WTC11 (cell line): ENCODE data around the gene FBXO31. TPM values are rescaled to one million over a fixed set of nuclear protein-coding genes. Genes with fewer than 3 reads are reported as not detected.

Source experiments
- ATAC-seq: fragments of 200-7000 bp; cut with Tn5 transposase; 2 replicates; pipeline ENCODE4 v1.10.0; 2021; ENCODE audit warnings: mild to moderate bottlenecking, moderate library complexity
- CTCF ChIA-PET: fragments of 300-600 bp; sonication (Branson Sonifier 250); formaldehyde crosslinking; loops from one replicate; lab custom pipeline; 2021; ENCODE audit warnings: antibody characterized with exemption; lab: Charles Lee
- POLR2A ChIA-PET: fragments of 350-600 bp; sonication (Branson Sonifier 250); formaldehyde crosslinking; loops from one replicate; lab custom pipeline; 2021; ENCODE audit warnings: antibody characterized with exemption; lab: Charles Lee
- DNase-seq: peaks from one replicate; pipeline ENCODE4 v3.0.0; 2021; ENCODE audit warnings: low spot score
- H3K27ac Mint-ChIP-seq: 2 replicates; pipeline ENCODE4 v1.8.0; 2021; ENCODE audit warnings: mixed read lengths
- H3K27me3 Mint-ChIP-seq: 2 replicates; pipeline ENCODE4 v1.8.0; 2021; ENCODE audit warnings: low read depth, mild to moderate bottlenecking, moderate library complexity, mixed read lengths
- H3K36me3 Mint-ChIP-seq: 2 replicates; pipeline ENCODE4 v1.8.0; 2021; ENCODE audit warnings: mixed read lengths
- H3K4me1 Mint-ChIP-seq: 2 replicates; pipeline ENCODE4 v1.8.0; 2022; ENCODE audit warnings: mixed read lengths
- H3K4me3 Mint-ChIP-seq: 2 replicates; pipeline ENCODE4 v1.8.0; 2021; ENCODE audit warnings: mild to moderate bottlenecking, moderate library complexity, mixed read lengths
- H3K9me3 Mint-ChIP-seq: 2 replicates; pipeline ENCODE4 v1.8.0; 2021; ENCODE audit warnings: mixed read lengths
- AR ChIP-seq: fragments of 250-450 bp; sonication (Bioruptor Pico); IDR thresholded peaks from 2 replicates; pipeline ENCODE4 v1.9.0; 2021; ENCODE audit warnings: mild to moderate bottlenecking
- CBFB ChIP-seq: sonication (generic); formaldehyde crosslinking; IDR thresholded peaks from 2 replicates; pipeline ENCODE4 v1.8.1; 2022; ENCODE audit warnings: mild to moderate bottlenecking, low read depth, missing genetic modification reagents
- E2F1 ChIP-seq: sonication (generic); formaldehyde crosslinking; IDR thresholded peaks from 2 replicates; pipeline ENCODE4 v1.8.0; 2022; ENCODE audit warnings: mild to moderate bottlenecking, missing genetic modification reagents
- ELF4 ChIP-seq: sonication (generic); formaldehyde crosslinking; IDR thresholded peaks from 2 replicates; pipeline ENCODE4 v1.8.1; 2022; ENCODE audit warnings: low read depth, mild to moderate bottlenecking, moderate library complexity, missing genetic modification reagents
- ESRRA ChIP-seq: sonication (generic); formaldehyde crosslinking; IDR thresholded peaks from 2 replicates; pipeline ENCODE4 v1.8.1; 2022; ENCODE audit warnings: mild to moderate bottlenecking, missing genetic modification reagents, borderline replicate concordance
- FOXJ3 ChIP-seq: sonication (generic); formaldehyde crosslinking; IDR thresholded peaks from 2 replicates; pipeline ENCODE4 v1.9.0; 2021; ENCODE audit warnings: missing genetic modification reagents, mild to moderate bottlenecking, borderline replicate concordance
- FOXP1 ChIP-seq: sonication (generic); formaldehyde crosslinking; IDR thresholded peaks from 2 replicates; pipeline ENCODE4 v1.8.0; 2022; ENCODE audit warnings: missing genetic modification reagents, mild to moderate bottlenecking, moderate library complexity, borderline replicate concordance
- GTF2I ChIP-seq: fragments of 250-450 bp; sonication (Bioruptor Pico); conservative IDR thresholded peaks from 2 replicates; pipeline ENCODE4 v1.4.0; 2021; ENCODE audit warnings: mild to moderate bottlenecking
- IRF1 ChIP-seq: sonication (generic); formaldehyde crosslinking; IDR thresholded peaks from 2 replicates; pipeline ENCODE4 v1.8.0; 2023; ENCODE audit warnings: missing genetic modification reagents
- MAX ChIP-seq: sonication (generic); formaldehyde crosslinking; IDR thresholded peaks from 2 replicates; pipeline ENCODE4 v1.8.0; 2022; ENCODE audit warnings: mild to moderate bottlenecking, missing genetic modification reagents
- MXD4 ChIP-seq: fragments of 250-450 bp; sonication (Bioruptor Pico); IDR thresholded peaks from 2 replicates; pipeline ENCODE4 v1.8.0; 2021; ENCODE audit warnings: mild to moderate bottlenecking, moderate library complexity, borderline replicate concordance
- PREB ChIP-seq: sonication (generic); formaldehyde crosslinking; IDR thresholded peaks from 2 replicates; pipeline ENCODE4 v1.8.1; 2022; ENCODE audit warnings: mild to moderate bottlenecking, missing genetic modification reagents, moderate library complexity, borderline replicate concordance
- PRRX2 ChIP-seq: fragments of 250-450 bp; sonication (Bioruptor Pico); IDR thresholded peaks from 2 replicates; pipeline ENCODE4 v1.8.0; 2021; ENCODE audit warnings: mild to moderate bottlenecking
- TEAD1 ChIP-seq: sonication (generic); formaldehyde crosslinking; IDR thresholded peaks from 2 replicates; pipeline ENCODE4 v1.8.0; 2022; ENCODE audit warnings: mild to moderate bottlenecking, missing genetic modification reagents
- TEAD4 ChIP-seq: sonication (generic); formaldehyde crosslinking; IDR thresholded peaks from 2 replicates; pipeline ENCODE4 v1.8.0; 2022; ENCODE audit warnings: mild to moderate bottlenecking, missing genetic modification reagents
- TP53 ChIP-seq: sonication (generic); formaldehyde crosslinking; IDR thresholded peaks from 2 replicates; pipeline ENCODE4 v1.8.1; 2023; ENCODE audit warnings: mild to moderate bottlenecking, missing genetic modification reagents
- USF2 ChIP-seq: sonication (generic); formaldehyde crosslinking; IDR thresholded peaks from 2 replicates; pipeline ENCODE4 v1.8.1; 2023; ENCODE audit warnings: mild to moderate bottlenecking, missing genetic modification reagents, moderate library complexity
- ZNF232 ChIP-seq: sonication (generic); formaldehyde crosslinking; IDR thresholded peaks from 2 replicates; pipeline ENCODE4 v1.8.0; 2022; ENCODE audit warnings: mild to moderate bottlenecking, missing genetic modification reagents
- ZNF263 ChIP-seq: sonication (generic); formaldehyde crosslinking; IDR thresholded peaks from 2 replicates; pipeline ENCODE4 v1.8.1; 2022; ENCODE audit warnings: low read depth, mild to moderate bottlenecking, moderate library complexity, missing genetic modification reagents
- ZNF671 ChIP-seq: fragments of 250-450 bp; sonication (Bioruptor Pico); IDR thresholded peaks from 2 replicates; pipeline ENCODE4 v1.8.0; 2021; ENCODE audit warnings: mild to moderate bottlenecking
- total RNA-seq: library from RNA; stranded (reverse); gene quantifications from 3 replicates; pipeline ENCODE4 v1.2.3, GENCODE V29; 2021

Gene FBXO31
- total RNA-seq, 1 experiment from 2014 or later, result 22.6 TPM

- Mint-ChIP-seq H3K9me3 (peaks cover 5% of the 10 kb centered on the region), H3K27me3 (no peaks in the 10 kb centered on the region), H3K4me1 (peaks cover 19% of the 10 kb centered on the region)
Measured at GRCh38 chr16:87374313-87374712, 9.3 kb downstream of the FBXO31 start.

More at GRCh38 chr16:87374313-87374712, 9.3 kb downstream of the FBXO31 start:
- TF ChIP-seq ESRRA (CRISPR knock-in tag) (no peak), PRRX2 (no peak), PREB (no peak), USF2 (no peak), GTF2I (CRISPR knock-in tag) (no peak), AR (no peak), E2F1 (CRISPR knock-in tag) (no peak), FOXP1 (CRISPR knock-in tag) (no peak), ZNF263 (no peak), TEAD4 (no peak), ELF4 (CRISPR knock-in tag) (no peak), ZNF671 (CRISPR knock-in tag) (no peak), CBFB (CRISPR knock-in tag) (no peak), MAX (CRISPR knock-in tag) (no peak), ZNF232 (no peak), TP53 (CRISPR knock-in tag) (no peak), FOXJ3 (CRISPR knock-in tag) (no peak), MXD4 (no peak), IRF1 (no peak), TEAD1 (no peak)
- Mint-ChIP-seq H3K4me3 (no peak overlapping the region), H3K36me3 (peaks cover 5% of the 10 kb centered on the region), H3K27ac (no peak overlapping the region)
- no peak for DNase-seq
- ATAC-seq, result no peak
- ChIA-PET CTCF (interaction anchor here (0.6 kb wide), 1 partner anchor 393 kb away, joined by 3 read pairs; no protein-coding TSS in a partner anchor), POLR2A (interaction anchor here (0.6 kb wide), 1 partner anchor 18 kb away, joined by 6 read pairs; no protein-coding TSS in a partner anchor)
